C4-2B (cell line): ENCODE data around the gene AK9.

Source experiments
- CTCF ChIP-seq: fragments of 450-650 bp; conservative IDR thresholded peaks from 2 replicates; pipeline ENCODE4 v1.5.1; 2017; ENCODE audit warnings: mild to moderate bottlenecking
- ZFX ChIP-seq: fragments of 450-650 bp; IDR thresholded peaks from 2 replicates; pipeline ENCODE4 v1.6.1; 2017

- no peak for TF ChIP-seq CTCF
- TF ChIP-seq ZFX: no peak
These were observed 229.1 kb downstream of the AK9 start for GRCh38 chr6:109461733-109462526.
